ENCODE data around the gene OPHN1.
A peak's percentile ranks its signal among the peaks of the same experiment; 100 is the strongest.

Gene OPHN1

GRCh38 chrX:68249401-68249831 is 183.9 kb downstream of the OPHN1 start:
- H3K9me3 ChIP-seq (ENCODE audit: control insufficient read depth, low read depth, low read length): peaks cover 14% of the 10 kb centered on the region
- H3K4me1 ChIP-seq (ENCODE audit: control insufficient read depth, low read depth, low read length): no peaks in the 10 kb centered on the region
- H3K4me3 ChIP-seq (ENCODE audit: low read length): no peak overlapping the region
- no peaks in the 10 kb centered on the region for H3K36me3 ChIP-seq (ENCODE audit: control insufficient read depth, low read depth, low read length)
- no peaks in the 10 kb centered on the region for H3K27me3 ChIP-seq (ENCODE audit: control insufficient read depth, insufficient read depth, low read length)
- no peak overlapping the region for H3K27ac ChIP-seq (ENCODE audit: low read length)
- no peak overlapping the region for H3K9ac ChIP-seq (ENCODE audit: low read length)

GRCh38 chrX:68238568-68238967 is 194.7 kb downstream of the OPHN1 start:
- H3K36me3 ChIP-seq (ENCODE audit: control insufficient read depth, low read depth, low read length): no peaks in the 10 kb centered on the region
- no peak overlapping the region for H3K9ac ChIP-seq (ENCODE audit: low read length)
- H3K9me3 ChIP-seq (ENCODE audit: control insufficient read depth, low read depth, low read length): peaks cover 7% of the 10 kb centered on the region
- H3K4me3 ChIP-seq (ENCODE audit: low read length): no peak overlapping the region
- H3K4me1 ChIP-seq (ENCODE audit: control insufficient read depth, low read depth, low read length): peaks cover 14% of the 10 kb centered on the region
- no peak overlapping the region for H3K27ac ChIP-seq (ENCODE audit: low read length)
- no peaks in the 10 kb centered on the region for H3K27me3 ChIP-seq (ENCODE audit: control insufficient read depth, insufficient read depth, low read length)

GRCh38 chrX:68234171-68234910 is 199.0 kb downstream of the OPHN1 start:
- Histone ChIP-seq H3K9ac (ENCODE audit: low read length) (no peak overlapping the region), H3K36me3 (ENCODE audit: control insufficient read depth, low read depth, low read length) (no peaks in the 10 kb centered on the region), H3K4me1 (ENCODE audit: control insufficient read depth, low read depth, low read length) (peaks cover 14% of the 10 kb centered on the region), H3K4me3 (ENCODE audit: low read length) (peak overlapping the region; percentile 16), H3K27ac (ENCODE audit: low read length) (no peak overlapping the region), H3K9me3 (ENCODE audit: control insufficient read depth, low read depth, low read length) (peaks cover 7% of the 10 kb centered on the region), H3K27me3 (ENCODE audit: control insufficient read depth, insufficient read depth, low read length) (no peaks in the 10 kb centered on the region)

- Histone ChIP-seq H3K27ac (ENCODE audit: low read length) (no peak overlapping the region), H3K36me3 (ENCODE audit: control insufficient read depth, low read depth, low read length) (no peaks in the 10 kb centered on the region), H3K4me3 (ENCODE audit: low read length) (no peak overlapping the region), H3K27me3 (ENCODE audit: control insufficient read depth, insufficient read depth, low read length) (no peaks in the 10 kb centered on the region), H3K9me3 (ENCODE audit: control insufficient read depth, low read depth, low read length) (peaks cover 7% of the 10 kb centered on the region), H3K9ac (ENCODE audit: low read length) (no peak overlapping the region), H3K4me1 (ENCODE audit: control insufficient read depth, low read depth, low read length) (peaks cover 14% of the 10 kb centered on the region)
These were observed 201.1 kb downstream of the OPHN1 start for GRCh38 chrX:68232206-68232605.

- no peak overlapping the region for H3K4me3 ChIP-seq (ENCODE audit: low read length)
- H3K27me3 ChIP-seq (ENCODE audit: control insufficient read depth, insufficient read depth, low read length): no peaks in the 10 kb centered on the region
- no peak overlapping the region for H3K9ac ChIP-seq (ENCODE audit: low read length)
- H3K27ac ChIP-seq (ENCODE audit: low read length): no peak overlapping the region
- H3K9me3 ChIP-seq (ENCODE audit: control insufficient read depth, low read depth, low read length): peaks cover 13% of the 10 kb centered on the region
- H3K36me3 ChIP-seq (ENCODE audit: control insufficient read depth, low read depth, low read length): no peaks in the 10 kb centered on the region
- H3K4me1 ChIP-seq (ENCODE audit: control insufficient read depth, low read depth, low read length): no peaks in the 10 kb centered on the region
These were observed 224.3 kb downstream of the OPHN1 start for GRCh38 chrX:68209008-68209407.

- Histone ChIP-seq H3K9me3 (ENCODE audit: control insufficient read depth, low read depth, low read length) (peaks cover 8% of the 10 kb centered on the region), H3K36me3 (ENCODE audit: control insufficient read depth, low read depth, low read length) (no peaks in the 10 kb centered on the region), H3K4me3 (ENCODE audit: low read length) (no peak overlapping the region), H3K4me1 (ENCODE audit: control insufficient read depth, low read depth, low read length) (no peaks in the 10 kb centered on the region), H3K9ac (ENCODE audit: low read length) (no peak overlapping the region), H3K27me3 (ENCODE audit: control insufficient read depth, insufficient read depth, low read length) (no peaks in the 10 kb centered on the region), H3K27ac (ENCODE audit: low read length) (no peak overlapping the region)
These were observed 228.7 kb downstream of the OPHN1 start for GRCh38 chrX:68204521-68205038.

- Histone ChIP-seq H3K4me1 (ENCODE audit: control insufficient read depth, low read depth, low read length) (no peaks in the 10 kb centered on the region), H3K27ac (ENCODE audit: low read length) (no peak overlapping the region), H3K36me3 (ENCODE audit: control insufficient read depth, low read depth, low read length) (no peaks in the 10 kb centered on the region), H3K4me3 (ENCODE audit: low read length) (no peak overlapping the region), H3K9ac (ENCODE audit: low read length) (no peak overlapping the region), H3K9me3 (ENCODE audit: control insufficient read depth, low read depth, low read length) (peaks cover 3% of the 10 kb centered on the region), H3K27me3 (ENCODE audit: control insufficient read depth, insufficient read depth, low read length) (no peaks in the 10 kb centered on the region)
These were observed 229.6 kb downstream of the OPHN1 start for GRCh38 chrX:68203646-68204045.

GRCh38 chrX:68203211-68203610 is 230.1 kb downstream of the OPHN1 start:
- H3K9ac ChIP-seq (ENCODE audit: low read length): no peak overlapping the region
- no peaks in the 10 kb centered on the region for H3K36me3 ChIP-seq (ENCODE audit: control insufficient read depth, low read depth, low read length)
- H3K27me3 ChIP-seq (ENCODE audit: control insufficient read depth, insufficient read depth, low read length): no peaks in the 10 kb centered on the region
- H3K27ac ChIP-seq (ENCODE audit: low read length): no peak overlapping the region
- H3K4me1 ChIP-seq (ENCODE audit: control insufficient read depth, low read depth, low read length): no peaks in the 10 kb centered on the region
- no peak overlapping the region for H3K4me3 ChIP-seq (ENCODE audit: low read length)
- peaks cover 3% of the 10 kb centered on the region for H3K9me3 ChIP-seq (ENCODE audit: control insufficient read depth, low read depth, low read length)

GRCh38 chrX:68199062-68199848 is 234.0 kb downstream of the OPHN1 start:
- no peaks in the 10 kb centered on the region for H3K27me3 ChIP-seq (ENCODE audit: control insufficient read depth, insufficient read depth, low read length)
- no peak overlapping the region for H3K4me3 ChIP-seq (ENCODE audit: low read length)
- H3K9ac ChIP-seq (ENCODE audit: low read length): no peak overlapping the region
- H3K27ac ChIP-seq (ENCODE audit: low read length): no peak overlapping the region
- peaks cover 5% of the 10 kb centered on the region for H3K4me1 ChIP-seq (ENCODE audit: control insufficient read depth, low read depth, low read length)
- peaks cover 3% of the 10 kb centered on the region for H3K9me3 ChIP-seq (ENCODE audit: control insufficient read depth, low read depth, low read length)
- no peaks in the 10 kb centered on the region for H3K36me3 ChIP-seq (ENCODE audit: control insufficient read depth, low read depth, low read length)

GRCh38 chrX:68196939-68197791 is 236.1 kb downstream of the OPHN1 start:
- Histone ChIP-seq H3K9me3 (ENCODE audit: control insufficient read depth, low read depth, low read length) (peaks cover 3% of the 10 kb centered on the region), H3K9ac (ENCODE audit: low read length) (no peak overlapping the region), H3K4me1 (ENCODE audit: control insufficient read depth, low read depth, low read length) (peaks cover 5% of the 10 kb centered on the region), H3K27me3 (ENCODE audit: control insufficient read depth, insufficient read depth, low read length) (no peaks in the 10 kb centered on the region), H3K36me3 (ENCODE audit: control insufficient read depth, low read depth, low read length) (no peaks in the 10 kb centered on the region), H3K27ac (ENCODE audit: low read length) (no peak overlapping the region), H3K4me3 (ENCODE audit: low read length) (no peak overlapping the region)

GRCh38 chrX:68195561-68195960 is 237.7 kb downstream of the OPHN1 start:
- no peak overlapping the region for H3K4me3 ChIP-seq (ENCODE audit: low read length)
- no peak overlapping the region for H3K9ac ChIP-seq (ENCODE audit: low read length)
- no peaks in the 10 kb centered on the region for H3K27me3 ChIP-seq (ENCODE audit: control insufficient read depth, insufficient read depth, low read length)
- peaks cover 3% of the 10 kb centered on the region for H3K9me3 ChIP-seq (ENCODE audit: control insufficient read depth, low read depth, low read length)
- H3K27ac ChIP-seq (ENCODE audit: low read length): no peak overlapping the region
- H3K4me1 ChIP-seq (ENCODE audit: control insufficient read depth, low read depth, low read length): peaks cover 5% of the 10 kb centered on the region
- no peaks in the 10 kb centered on the region for H3K36me3 ChIP-seq (ENCODE audit: control insufficient read depth, low read depth, low read length)

Data from iPS-18a (cell line).